Bone marrow (tissue), 2 donors: ENCODE results near the gene TAF11L2.
"Not testable (repeated sequence)": the region's sequence is repeated elsewhere in the genome, so short reads cannot be mapped to it uniquely, and the experiment has no call there.

Source experiments
- DNase-seq, 2 donors: peaks; one replicate each; lab custom pipeline; 2025; lab: John Stamatoyannopoulos, UW

Gene TAF11L2

DNA sequence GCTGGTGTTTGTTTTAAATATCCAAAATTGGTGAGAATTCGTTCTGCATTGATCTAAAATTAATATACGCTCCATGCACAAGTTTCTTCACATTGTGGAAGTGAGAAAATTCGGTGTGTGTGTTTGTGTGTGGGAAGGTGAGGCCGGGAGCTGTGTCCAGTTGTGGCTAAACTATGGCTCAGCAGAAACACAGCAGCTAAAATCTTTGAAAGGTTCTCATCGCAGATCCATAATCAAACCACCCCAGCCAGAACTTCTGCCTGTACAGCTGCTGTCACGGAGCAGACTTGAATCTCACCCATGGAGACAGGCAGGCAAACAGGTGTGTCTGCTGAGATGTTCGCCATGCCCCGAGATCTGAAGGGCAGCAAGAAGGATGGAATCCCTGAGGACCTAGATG is at the start of gene TAF11L2:
TAF11L2 (plus strand) TSS at position 301 of the 400 bp plus-strand sequence.
- not testable (repeated sequence) for DNase-seq

DNA sequence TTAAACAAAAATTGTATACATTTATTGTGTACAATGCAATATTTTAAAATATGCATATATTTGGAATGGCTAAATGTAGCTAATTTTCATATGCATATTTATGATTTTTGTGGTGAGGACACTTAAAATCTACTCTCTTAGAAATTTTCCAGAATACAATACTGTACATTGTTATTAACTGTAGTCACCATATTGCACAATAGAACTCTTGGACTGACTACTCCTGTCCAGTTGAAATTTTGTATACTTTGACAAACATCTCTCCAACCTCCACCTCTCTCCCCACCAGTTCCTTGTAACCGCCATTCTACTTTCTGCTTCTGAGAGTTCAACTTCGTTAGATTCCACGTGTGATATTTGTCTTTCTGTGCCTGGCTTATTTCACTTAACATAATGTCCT is 49.2 kb upstream of the TAF11L2 start:
- no peak for DNase-seq

DNA sequence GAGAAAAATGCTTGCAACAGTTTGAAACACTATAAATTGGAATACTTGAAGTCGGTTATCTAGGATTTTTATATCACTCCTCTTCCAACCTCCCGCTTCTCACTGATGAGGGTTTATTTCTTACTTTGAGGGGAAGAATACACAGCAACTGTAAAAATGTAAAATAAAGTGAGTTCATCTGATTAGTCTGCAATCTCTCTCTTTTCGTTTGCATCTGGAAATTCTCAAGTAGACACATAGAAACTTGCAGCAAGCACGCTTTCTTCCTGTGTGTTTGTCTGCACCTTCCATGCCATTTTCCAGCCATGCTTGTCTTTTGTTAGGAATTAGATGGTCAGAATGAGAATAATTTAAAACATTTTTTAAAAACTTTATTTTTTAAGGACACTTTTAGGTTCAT is 45.1 kb upstream of the TAF11L2 start:
- no peak for DNase-seq

DNA sequence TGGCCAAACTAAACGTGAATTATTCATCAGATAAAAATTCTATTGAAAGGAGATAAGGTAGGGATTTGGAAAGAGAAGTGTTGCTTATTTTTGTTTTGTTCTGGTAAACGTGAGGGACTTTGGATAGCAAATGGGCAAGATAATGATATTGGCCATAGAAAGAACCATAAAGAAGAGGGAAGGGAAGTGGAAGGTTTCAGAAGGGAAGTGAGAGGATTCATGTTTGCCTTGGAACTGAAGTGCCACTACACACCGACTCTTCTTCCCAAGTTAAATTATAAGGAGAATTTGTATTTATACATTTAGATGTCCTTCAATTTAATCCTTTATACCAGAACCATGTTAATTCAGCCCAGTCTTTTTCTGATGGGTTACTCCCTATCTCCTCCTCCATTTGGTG is 42.1 kb upstream of the TAF11L2 start:
- no peak for DNase-seq

DNA sequence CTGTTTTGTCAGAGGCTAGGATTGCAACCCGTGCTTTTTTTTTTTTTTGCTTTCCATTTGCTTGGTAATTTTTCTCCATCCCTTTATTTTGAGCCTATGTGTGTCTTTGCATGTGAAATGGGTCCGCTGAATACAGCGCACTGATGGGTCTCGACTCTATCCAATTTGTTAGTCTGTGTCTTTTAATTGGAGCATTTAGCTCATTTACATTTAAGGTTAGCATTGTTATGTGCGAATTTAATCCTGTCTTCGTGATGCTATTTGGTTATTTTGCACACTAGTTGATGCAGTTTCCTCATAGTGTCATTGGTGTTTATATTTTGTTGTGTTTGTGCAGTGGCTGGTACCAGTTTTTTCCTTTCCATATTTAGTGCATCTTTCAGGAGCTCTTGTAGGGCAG is 36.2 kb upstream of the TAF11L2 start:
- no peak for DNase-seq

DNA sequence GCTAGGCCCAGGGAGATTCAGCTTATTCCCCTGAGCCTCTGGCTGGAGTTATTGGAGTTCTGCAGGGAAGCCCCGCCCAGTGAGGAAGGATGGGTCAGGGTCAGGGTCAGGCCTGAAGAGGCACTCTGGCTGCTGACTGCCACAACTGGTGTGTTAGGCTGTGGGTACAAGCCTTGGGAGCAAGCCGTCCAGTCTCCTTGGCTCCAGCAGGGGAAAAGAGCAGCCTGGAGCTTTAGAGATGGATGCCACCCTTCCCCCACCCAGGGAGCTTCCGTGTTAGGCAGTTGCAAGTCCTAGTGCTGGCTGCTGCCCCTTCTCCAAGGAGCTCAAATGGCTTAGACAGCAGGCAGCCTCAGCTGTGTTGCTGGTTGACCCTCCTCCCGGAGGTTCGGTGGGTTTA is 34.4 kb upstream of the TAF11L2 start:
- DNase-seq, result no peak

DNA sequence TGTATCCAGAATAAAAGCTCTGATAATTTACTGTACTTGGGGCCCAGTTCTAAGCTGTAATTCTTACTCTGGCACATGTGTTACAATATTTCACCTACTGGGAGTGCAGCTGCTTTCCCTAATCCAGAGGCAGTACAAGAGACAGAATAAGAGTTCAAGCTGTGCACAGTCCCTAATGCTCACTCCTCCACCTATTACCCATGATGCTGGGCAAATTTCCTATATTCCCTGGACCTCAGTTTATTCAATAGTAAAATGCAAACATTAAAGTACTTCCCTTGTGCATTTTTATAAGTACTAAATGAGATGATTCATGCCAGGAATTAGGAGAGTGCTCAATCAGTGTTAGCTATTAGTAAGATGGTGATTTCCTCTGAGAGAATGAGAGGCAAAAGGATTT is 28.0 kb upstream of the TAF11L2 start:
- no peak for DNase-seq

DNA sequence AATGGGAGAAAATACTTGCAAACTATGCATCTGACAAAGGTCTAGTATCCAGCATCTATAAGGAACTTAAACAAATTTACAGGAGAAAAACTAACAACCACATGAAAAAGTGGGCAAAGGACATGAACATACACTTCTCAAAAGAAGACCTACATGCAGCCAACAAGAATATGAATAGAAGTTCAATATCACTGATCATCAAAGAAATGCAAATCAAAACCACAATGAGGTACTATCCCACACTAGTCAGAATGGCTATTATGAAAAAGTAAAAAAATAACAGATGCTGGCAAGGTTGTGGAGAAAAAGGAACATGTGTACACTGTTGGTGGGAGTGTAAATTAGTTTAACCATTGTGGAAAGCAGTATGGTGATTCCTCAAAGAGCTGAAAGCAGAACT is 23.0 kb upstream of the TAF11L2 start:
- DNase-seq, result not testable (repeated sequence)

DNA sequence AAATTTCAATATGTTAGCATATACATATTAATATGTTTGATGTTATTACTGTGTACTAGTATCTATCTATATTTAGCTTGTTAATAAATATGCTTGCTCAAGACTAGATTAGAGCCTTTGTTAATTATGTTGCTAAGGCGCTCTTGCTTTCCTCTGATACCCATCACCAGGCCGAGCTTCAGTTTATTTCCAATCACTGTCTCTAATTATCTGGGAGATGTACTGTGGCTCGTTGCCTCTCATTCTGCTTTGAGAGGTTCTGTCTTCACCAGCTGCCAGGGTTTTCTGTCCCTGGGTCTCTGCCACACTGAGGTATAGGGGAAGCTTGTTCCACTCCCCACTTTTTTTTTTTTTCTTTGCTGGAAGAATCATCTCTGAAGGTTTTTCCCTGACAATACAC is 21.0 kb upstream of the TAF11L2 start:
- no peak for DNase-seq

DNA sequence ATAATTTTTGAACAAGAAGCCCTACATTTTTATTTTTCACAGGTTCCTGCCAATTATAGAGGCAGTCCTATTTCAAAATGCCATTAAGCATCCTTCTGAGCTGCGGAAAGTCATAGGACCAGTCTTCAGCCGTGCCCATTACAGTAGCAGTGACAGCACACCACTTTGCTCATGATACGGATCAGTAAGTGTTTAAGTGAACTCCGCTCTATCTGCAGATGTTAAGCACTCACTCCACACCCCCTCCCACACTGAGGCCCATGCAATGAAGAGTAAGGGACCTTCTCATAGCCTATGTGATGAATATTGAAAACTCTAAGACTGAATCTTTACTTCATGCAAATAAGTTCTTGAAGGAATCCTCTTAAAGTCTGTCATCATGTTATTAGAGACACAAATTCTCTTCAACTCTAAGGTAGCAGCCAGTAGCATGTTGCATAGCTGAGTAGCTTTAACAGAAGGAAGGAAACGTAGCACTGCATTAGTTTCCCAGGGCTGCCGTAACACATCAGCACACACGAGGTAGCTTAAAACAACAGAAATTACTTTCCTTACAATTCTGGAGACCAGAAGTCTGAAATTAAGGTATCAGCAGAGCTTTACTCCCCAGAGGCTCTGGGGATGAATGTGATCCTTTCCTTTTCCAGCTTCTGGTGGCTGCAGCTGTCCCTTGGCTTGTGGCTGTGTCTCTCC is 20.3 kb upstream of the TAF11L2 start:
- no peak for DNase-seq

DNA sequence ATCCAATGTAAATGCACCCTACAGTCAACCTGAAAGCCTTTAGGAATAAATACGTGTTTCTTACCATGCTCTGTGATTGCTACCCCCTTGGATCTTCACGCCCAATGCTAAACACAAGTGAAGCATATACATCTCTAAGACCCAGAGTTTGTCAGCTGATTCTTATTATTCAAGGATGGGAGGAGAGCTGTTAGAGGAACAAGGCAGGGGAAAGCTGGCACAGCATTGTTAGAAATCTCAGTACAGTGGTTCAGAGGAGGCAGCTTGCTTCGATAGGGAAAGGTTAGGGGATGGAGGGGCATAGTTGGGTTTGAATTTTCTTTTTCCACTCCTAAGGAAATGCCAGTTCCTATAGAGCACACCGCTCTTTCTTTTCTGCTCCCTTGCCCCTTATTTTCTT is 16.7 kb upstream of the TAF11L2 start:
- DNase-seq, result no peak

DNA sequence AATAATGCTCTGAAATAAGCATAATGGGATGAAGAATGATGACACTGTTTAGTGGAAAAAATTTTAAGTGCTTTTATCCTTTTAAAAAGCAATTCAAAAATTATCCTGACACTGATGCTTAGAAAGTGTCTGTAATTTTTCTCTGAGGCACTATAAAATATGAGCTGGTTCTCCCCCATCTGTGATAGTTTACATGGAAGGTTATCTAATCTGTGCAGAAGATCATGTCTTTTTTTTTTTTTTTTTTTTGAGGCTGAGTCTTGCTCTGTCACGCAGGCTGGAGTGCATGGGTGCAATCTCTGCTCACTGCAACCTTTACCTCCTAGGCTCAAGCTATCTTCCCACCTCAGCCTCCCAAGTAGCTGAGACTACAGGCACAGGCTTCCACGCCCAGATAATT is 15.2 kb upstream of the TAF11L2 start:
- no peak for DNase-seq

DNA sequence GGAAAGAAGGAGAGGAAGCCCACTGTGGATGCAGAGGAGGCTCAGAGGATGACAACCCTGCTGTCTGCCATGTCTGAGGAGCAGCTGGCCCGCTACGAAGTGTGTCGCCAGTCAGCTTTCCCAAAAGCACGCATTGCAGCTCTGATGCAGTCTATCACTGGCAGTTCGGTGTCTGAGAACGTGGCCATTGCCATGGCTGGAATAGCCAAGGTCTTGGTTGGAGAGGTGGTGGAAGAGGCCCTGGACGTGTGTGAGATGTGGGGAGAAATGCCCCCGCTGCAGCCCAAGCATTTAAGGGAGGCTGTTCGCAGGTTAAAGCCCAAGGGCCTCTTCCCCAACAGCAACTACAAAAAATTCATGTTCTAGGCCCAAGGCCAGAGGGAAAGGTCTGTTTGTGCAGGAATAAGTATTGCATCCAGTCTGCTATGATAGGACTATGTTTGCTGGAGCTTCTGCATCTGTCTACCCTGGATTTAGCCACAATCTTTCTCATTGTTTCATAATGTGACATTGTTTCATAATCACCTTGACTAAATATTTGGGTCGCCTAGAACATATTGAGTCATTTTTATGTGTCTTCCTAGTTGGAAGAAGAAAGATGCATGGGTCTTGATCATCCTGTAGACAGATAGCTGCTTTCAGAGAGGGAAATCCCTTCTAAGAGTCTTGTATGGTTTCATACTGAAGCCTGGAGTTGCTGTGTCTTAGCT is 11.4 kb upstream of the TAF11L2 start:
- DNase-seq, result not testable (repeated sequence)

DNA sequence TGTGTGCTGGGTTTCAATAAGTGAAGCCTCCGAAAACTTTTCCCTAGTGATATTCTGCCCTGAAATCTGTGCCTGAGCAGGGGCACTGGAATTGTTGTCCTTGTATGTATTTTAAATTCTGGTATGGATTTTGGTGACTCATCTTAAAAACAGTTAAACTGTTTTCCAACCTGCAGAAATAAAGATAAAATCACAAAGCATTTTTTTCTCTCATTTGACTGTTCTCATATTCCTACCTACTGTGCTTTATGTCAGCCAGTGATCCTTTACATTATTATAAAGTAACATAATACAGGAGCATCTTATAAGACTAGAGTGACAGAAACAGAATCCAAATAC is 10.9 kb upstream of the TAF11L2 start:
- DNase-seq, result no peak

DNA sequence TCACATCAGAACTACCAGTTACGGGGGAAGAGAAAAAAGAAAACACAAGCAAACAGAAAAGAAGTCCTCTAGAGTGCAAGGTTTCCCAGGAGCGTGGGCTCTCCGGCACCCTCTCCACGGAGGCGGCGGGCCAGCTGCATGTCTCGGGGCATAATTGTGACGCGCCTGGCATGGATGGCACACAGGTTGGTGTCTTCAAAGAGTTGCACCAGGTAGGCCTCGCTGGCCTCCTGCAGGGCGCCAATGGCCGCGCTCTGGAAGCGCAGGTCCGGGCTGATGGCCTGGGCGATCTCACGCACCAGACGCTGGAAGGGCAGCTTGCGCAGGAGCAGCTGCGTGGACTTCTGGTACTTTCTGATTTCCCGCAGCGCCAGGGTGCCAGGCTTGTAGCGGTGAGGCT is 6.8 kb upstream of the TAF11L2 start:
- not testable (repeated sequence) for DNase-seq

DNA sequence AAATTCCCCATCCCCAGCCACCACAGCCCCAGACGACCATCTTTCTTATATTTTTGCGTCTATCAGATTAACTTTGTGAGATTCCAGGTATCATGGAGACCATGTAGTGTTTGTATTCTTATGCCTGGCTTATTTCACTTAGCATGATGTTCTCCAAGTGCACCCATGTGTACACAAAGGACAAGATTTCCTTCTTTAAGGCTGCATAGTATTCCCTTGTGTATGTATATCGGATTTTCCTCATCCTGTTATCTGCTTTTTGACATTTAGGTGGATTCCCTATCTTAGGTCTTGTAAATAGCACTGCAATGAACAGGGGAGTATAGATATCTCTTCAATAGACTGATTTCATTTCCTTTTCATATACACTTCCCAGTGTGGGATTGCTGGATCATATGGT is 5.3 kb upstream of the TAF11L2 start:
- DNase-seq, result no peak

DNA sequence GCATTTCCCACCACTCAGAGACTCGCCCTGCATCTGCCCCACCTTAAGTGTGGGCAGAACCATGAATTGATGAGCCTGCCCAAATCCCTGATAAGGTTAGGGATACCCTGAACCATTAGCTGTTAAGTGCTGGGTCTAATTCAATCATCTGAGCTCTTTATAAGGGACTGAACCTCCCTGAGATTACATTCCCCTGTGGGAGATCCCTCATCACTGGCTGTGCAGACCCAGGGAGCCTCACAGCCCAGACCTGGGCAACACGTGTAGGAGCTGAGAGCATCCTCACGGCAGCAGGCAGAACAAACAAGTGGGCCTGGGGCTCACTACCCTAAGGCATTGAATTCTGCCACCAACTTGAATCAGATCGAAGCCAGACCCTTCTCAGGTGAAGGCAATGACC is 585 bp upstream of the TAF11L2 start:
- no peak for DNase-seq

DNA sequence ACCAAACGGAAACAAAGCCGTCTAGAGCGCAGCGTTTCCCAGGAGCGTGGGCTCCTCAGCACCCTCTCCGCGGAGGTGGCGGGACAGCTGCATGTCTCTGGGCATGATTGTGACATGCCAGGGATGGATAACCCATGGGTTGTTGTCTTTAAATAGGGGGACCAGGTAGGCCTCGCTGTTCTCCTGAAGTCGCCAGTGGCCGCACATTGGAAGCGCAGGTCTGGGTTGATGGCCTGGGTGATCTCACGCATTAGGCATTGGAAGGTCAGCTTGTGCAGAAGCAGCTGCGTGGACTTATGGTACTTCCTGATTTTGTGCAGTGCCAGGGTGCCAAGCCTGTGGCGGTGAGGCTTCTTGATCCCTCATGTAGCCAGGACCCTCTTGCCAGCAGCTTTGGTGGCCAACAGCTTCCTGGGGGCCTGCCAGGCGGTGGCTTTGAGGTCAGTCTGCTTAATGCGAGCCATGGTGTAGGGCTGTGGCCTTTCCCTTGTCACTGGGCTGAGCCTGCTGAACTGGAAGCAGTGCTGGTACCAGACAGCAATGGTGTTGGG is 13.8 kb downstream of the TAF11L2 start:
- DNase-seq, result no peak

DNA sequence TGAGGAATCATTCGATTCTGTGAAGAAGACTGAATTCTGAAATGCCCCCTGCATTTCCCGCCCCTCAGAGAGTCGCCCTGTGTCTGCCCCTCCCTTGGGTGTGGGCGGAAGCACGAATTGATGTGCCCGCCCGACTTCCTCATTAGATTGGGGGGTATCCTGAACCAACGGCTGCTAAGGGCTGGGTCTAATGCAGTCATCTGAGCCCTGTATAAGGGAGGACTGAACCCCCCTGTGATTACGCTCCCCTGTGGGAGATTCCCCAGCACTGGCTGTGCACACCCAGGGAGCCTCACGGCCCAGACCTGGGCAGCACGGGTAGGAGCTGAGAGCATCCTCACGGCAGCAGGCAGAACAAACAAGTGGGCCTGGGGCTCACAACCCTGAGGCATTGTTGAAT is 19.5 kb downstream of the TAF11L2 start:
- DNase-seq, result not testable (repeated sequence)

DNA sequence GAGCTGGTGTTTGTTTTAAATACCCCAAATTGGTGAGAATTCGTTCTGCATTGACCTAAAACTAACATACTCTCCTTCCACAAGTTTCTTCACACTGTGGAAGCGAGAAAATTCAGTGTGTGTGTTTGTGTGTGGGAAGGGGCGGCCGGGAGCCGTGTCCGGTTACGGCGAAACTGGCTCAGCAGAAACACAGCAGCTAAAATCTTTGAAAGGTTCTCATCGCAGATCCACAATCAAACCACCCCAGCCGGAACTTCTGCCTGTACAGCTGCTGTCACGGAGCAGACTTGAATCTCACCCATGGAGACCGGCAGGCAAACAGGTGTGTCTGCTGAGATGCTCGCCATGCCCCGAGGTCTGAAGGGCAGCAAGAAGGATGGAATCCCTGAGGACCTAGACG is 20.0 kb downstream of the TAF11L2 start, which contains the start of gene TAF11L3:
TAF11L3 (plus strand) TSS at position 301 of the 400 bp plus-strand sequence.
- DNase-seq, result not testable (repeated sequence)

DNA sequence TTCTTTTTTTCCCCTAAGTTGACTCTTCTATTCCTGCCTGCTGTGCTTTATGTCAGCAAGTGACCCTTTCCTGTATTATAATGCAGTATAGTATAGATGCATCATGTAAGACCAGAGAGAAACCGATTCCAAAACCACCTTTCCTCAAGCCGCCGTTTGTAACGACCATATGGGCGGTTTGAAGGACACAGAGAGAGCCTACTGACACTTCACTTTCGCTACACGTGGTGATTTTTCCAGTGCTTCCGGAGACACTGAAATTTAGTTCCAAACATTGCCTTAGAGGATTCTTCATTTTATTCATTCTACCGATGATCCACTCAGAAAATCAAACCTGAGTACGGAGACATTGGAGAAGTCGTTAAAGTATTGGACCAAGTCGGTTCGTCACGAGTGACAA is 21.5 kb downstream of the TAF11L2 start:
- DNase-seq, result not testable (repeated sequence)

DNA sequence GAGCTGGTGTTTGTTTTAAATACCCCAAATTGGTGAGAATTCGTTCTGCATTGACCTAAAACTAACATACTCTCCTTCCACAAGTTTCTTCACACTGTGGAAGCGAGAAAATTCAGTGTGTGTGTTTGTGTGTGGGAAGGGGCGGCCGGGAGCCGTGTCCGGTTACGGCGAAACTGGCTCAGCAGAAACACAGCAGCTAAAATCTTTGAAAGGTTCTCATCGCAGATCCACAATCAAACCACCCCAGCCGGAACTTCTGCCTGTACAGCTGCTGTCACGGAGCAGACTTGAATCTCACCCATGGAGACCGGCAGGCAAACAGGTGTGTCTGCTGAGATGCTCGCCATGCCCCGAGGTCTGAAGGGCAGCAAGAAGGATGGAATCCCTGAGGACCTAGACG is 23.5 kb downstream of the TAF11L2 start, which contains the start of gene TAF11L4:
TAF11L4 (plus strand) TSS at position 301 of the 400 bp plus-strand sequence.
- DNase-seq, result not testable (repeated sequence)

DNA sequence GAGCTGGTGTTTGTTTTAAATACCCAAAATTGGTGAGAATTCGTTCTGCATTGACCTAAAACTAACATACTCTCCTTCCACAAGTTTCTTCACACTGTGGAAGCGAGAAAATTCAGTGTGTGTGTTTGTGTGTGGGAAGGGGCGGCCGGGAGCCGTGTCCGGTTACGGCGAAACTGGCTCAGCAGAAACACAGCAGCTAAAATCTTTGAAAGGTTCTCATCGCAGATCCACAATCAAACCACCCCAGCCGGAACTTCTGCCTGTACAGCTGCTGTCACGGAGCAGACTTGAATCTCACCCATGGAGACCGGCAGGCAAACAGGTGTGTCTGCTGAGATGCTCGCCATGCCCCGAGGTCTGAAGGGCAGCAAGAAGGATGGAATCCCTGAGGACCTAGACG is 26.9 kb downstream of the TAF11L2 start, which contains the start of gene TAF11L5:
TAF11L5 (plus strand) TSS at position 301 of the 400 bp plus-strand sequence.
- DNase-seq, result not testable (repeated sequence)
